HEK293 (cell line): Measurements from ENCODE around the gene ACVR2A.

ENCODE experiments used
- CTCF ChIA-PET: fragments of 350-600 bp; formaldehyde crosslinking; extraction: SDS; loops from one replicate; lab custom pipeline; 2021; ENCODE audit warnings: antibody characterized with exemption; lab: Yijun Ruan, JAX
- POLR2A ChIA-PET: fragments of 300-600 bp; formaldehyde crosslinking; extraction: SDS; loops from one replicate; lab custom pipeline; 2020; ENCODE audit warnings: antibody characterized with exemption, inconsistent platforms; lab: Yijun Ruan, JAX
- H3K27ac ChIP-seq: fragments of 200-500 bp; sonication (Bioruptor generic); 2 replicates; pipeline ENCODE4 v1.5.1; 2014; ENCODE audit warnings: low read depth, low read length, control low read depth, inconsistent platforms; ENCODE audit errors: extremely low read depth
- H3K36me3 ChIP-seq, 2 experiments: fragments of 200-500 bp in 1 of 2; sonication (Bioruptor generic) in 1 of 2; 1 replicate in 1 of 2; 2 replicates in 1 of 2; pipeline ENCODE4 v1.5.1; 2014 to 2017; ENCODE audit warnings: inconsistent platforms in 2 of 2, low read length in 2 of 2; ENCODE audit not compliant: control insufficient read depth in 2 of 2, insufficient read depth in 1 of 2
- H3K4me1 ChIP-seq: fragments of 200-500 bp; sonication (Bioruptor generic); 2 replicates; pipeline ENCODE4 v1.5.1; 2014; ENCODE audit warnings: mild to moderate bottlenecking, low read length, inconsistent platforms; ENCODE audit not compliant: control insufficient read depth, insufficient read depth
- H3K4me3 ChIP-seq: 2 replicates; pipeline ENCODE4 v1.5.1; 2011; ENCODE audit warnings: low read depth, mild to moderate bottlenecking, control low read depth, low read length, moderate library complexity
- H3K9me3 ChIP-seq: fragments of 200-500 bp; sonication (Bioruptor generic); 2 replicates; pipeline ENCODE4 v1.5.1; 2014; ENCODE audit warnings: low read depth, low read length, inconsistent platforms; ENCODE audit not compliant: control insufficient read depth, insufficient read depth
- INSM2 ChIP-seq: fragments of 450-650 bp; formaldehyde crosslinking; IDR thresholded peaks from 2 replicates; pipeline ENCODE4 v1.5.1; 2016; ENCODE audit warnings: missing biosample characterization, missing genetic modification characterization
- SALL2 ChIP-seq: fragments of 450-650 bp; formaldehyde crosslinking; IDR thresholded peaks from 2 replicates; pipeline ENCODE4 v1.5.0; 2017; ENCODE audit warnings: missing biosample characterization, mild to moderate bottlenecking, missing genetic modification characterization, borderline replicate concordance
- WT1 ChIP-seq: fragments of 450-650 bp; formaldehyde crosslinking; IDR thresholded peaks from 2 replicates; pipeline ENCODE4 v1.5.1; 2016; ENCODE audit warnings: missing biosample characterization, missing genetic modification characterization
- ZBTB11 ChIP-seq: fragments of 450-650 bp; formaldehyde crosslinking; conservative IDR thresholded peaks from 2 replicates; pipeline ENCODE4 v1.5.1; 2016; ENCODE audit warnings: low read depth, missing biosample characterization, missing genetic modification characterization
- ZBTB44 ChIP-seq: fragments of 450-650 bp; IDR thresholded peaks from 2 replicates; pipeline ENCODE4 v1.5.1; 2018; ENCODE audit warnings: missing biosample characterization, mild to moderate bottlenecking, missing genetic modification characterization
- ZBTB7A ChIP-seq: fragments of 450-650 bp; formaldehyde crosslinking; IDR thresholded peaks from 2 replicates; pipeline ENCODE4 v1.5.1; 2016; ENCODE audit warnings: low read depth, missing biosample characterization, missing genetic modification characterization
- ZFP69B ChIP-seq: fragments of 450-650 bp; formaldehyde crosslinking; IDR thresholded peaks from 2 replicates; pipeline ENCODE4 v1.5.1; 2016; ENCODE audit warnings: missing biosample characterization, missing genetic modification characterization
- ZNF133 ChIP-seq: fragments of 450-650 bp; formaldehyde crosslinking; IDR thresholded peaks from 2 replicates; pipeline ENCODE4 v1.5.1; 2016; ENCODE audit warnings: missing biosample characterization, missing genetic modification characterization
- ZNF18 ChIP-seq: fragments of 450-650 bp; formaldehyde crosslinking; IDR thresholded peaks from 2 replicates; pipeline ENCODE4 v1.5.1; 2016; ENCODE audit warnings: missing biosample characterization, missing genetic modification characterization
- ZNF2 ChIP-seq: fragments of 450-650 bp; formaldehyde crosslinking; IDR thresholded peaks from 2 replicates; pipeline ENCODE4 v1.5.1; 2016; ENCODE audit warnings: missing biosample characterization, missing genetic modification characterization
- ZNF239 ChIP-seq: fragments of 450-650 bp; formaldehyde crosslinking; IDR thresholded peaks from 2 replicates; pipeline ENCODE4 v1.5.1; 2016; ENCODE audit warnings: missing biosample characterization, missing genetic modification characterization
- ZNF266 ChIP-seq: fragments of 450-650 bp; formaldehyde crosslinking; IDR thresholded peaks from 2 replicates; pipeline ENCODE4 v1.5.1; 2016; ENCODE audit warnings: missing biosample characterization, missing genetic modification characterization, low read depth
- ZNF292 ChIP-seq: fragments of 450-650 bp; formaldehyde crosslinking; IDR thresholded peaks from 2 replicates; pipeline ENCODE4 v1.5.1; 2016; ENCODE audit warnings: low read depth, missing biosample characterization, missing genetic modification characterization, borderline replicate concordance
- ZNF362 ChIP-seq: fragments of 450-650 bp; formaldehyde crosslinking; IDR thresholded peaks from 2 replicates; pipeline ENCODE4 v1.5.1; 2016; ENCODE audit warnings: missing biosample characterization, missing genetic modification characterization
- ZNF449 ChIP-seq: fragments of 450-650 bp; formaldehyde crosslinking; IDR thresholded peaks from 2 replicates; pipeline ENCODE4 v1.5.1; 2017; ENCODE audit warnings: missing biosample characterization, mild to moderate bottlenecking, missing genetic modification characterization, moderate library complexity
- ZNF501 ChIP-seq: fragments of 450-650 bp; formaldehyde crosslinking; IDR thresholded peaks from 2 replicates; pipeline ENCODE4 v1.5.1; 2016; ENCODE audit warnings: missing biosample characterization, missing genetic modification characterization
- ZNF548 ChIP-seq: fragments of 450-650 bp; formaldehyde crosslinking; IDR thresholded peaks from 2 replicates; pipeline ENCODE4 v1.5.1; 2016; ENCODE audit warnings: missing biosample characterization, missing genetic modification characterization
- ZNF549 ChIP-seq: fragments of 450-650 bp; IDR thresholded peaks from 2 replicates; pipeline ENCODE4 v1.5.1; 2018; ENCODE audit warnings: missing biosample characterization, missing genetic modification characterization, mild to moderate bottlenecking, inconsistent platforms, moderate library complexity
- ZNF560 ChIP-seq: fragments of 450-650 bp; formaldehyde crosslinking; IDR thresholded peaks from 2 replicates; pipeline ENCODE4 v1.5.1; 2017; ENCODE audit warnings: missing biosample characterization, missing genetic modification characterization, borderline replicate concordance
- ZNF596 ChIP-seq: fragments of 450-650 bp; IDR thresholded peaks from 2 replicates; pipeline ENCODE4 v1.5.0; 2018; ENCODE audit warnings: missing biosample characterization, mild to moderate bottlenecking, missing genetic modification characterization, moderate library complexity
- ZNF621 ChIP-seq: fragments of 450-650 bp; formaldehyde crosslinking; IDR thresholded peaks from 2 replicates; pipeline ENCODE4 v1.5.1; 2017; ENCODE audit warnings: missing biosample characterization, missing genetic modification characterization
- ZNF701 ChIP-seq: fragments of 450-650 bp; formaldehyde crosslinking; IDR thresholded peaks from 2 replicates; pipeline ENCODE4 v1.5.1; 2016; ENCODE audit warnings: missing biosample characterization, missing genetic modification characterization
- ZNF768 ChIP-seq: fragments of 450-650 bp; formaldehyde crosslinking; IDR thresholded peaks from 2 replicates; pipeline ENCODE4 v1.5.1; 2018; ENCODE audit warnings: missing biosample characterization, mild to moderate bottlenecking, missing genetic modification characterization
- ZNF776 ChIP-seq: fragments of 450-650 bp; formaldehyde crosslinking; IDR thresholded peaks from 2 replicates; pipeline ENCODE4 v1.5.0; 2017; ENCODE audit warnings: missing biosample characterization, missing genetic modification characterization, borderline replicate concordance
- ZNF785 ChIP-seq: fragments of 450-650 bp; formaldehyde crosslinking; IDR thresholded peaks from 2 replicates; pipeline ENCODE4 v1.5.1; 2016; ENCODE audit warnings: missing biosample characterization, missing genetic modification characterization
- ZSCAN16 ChIP-seq: fragments of 450-650 bp; formaldehyde crosslinking; IDR thresholded peaks from 2 replicates; pipeline ENCODE4 v1.5.1; 2016; ENCODE audit warnings: missing biosample characterization, missing genetic modification characterization

ACVR2A gene

GRCh38 chr2:147917161-147917560, 72.3 kb downstream of the ACVR2A start:
- CTCF ChIA-PET = no interaction called here
- no peak overlapping the region for H3K4me3 ChIP-seq
- no peak for TF ChIP-seq ZBTB7A (tag by site-specific recombination)
- no peak for TF ChIP-seq ZNF18 (tag by site-specific recombination)
- TF ChIP-seq ZNF266 = no peak
- no peak for TF ChIP-seq ZNF785 (tag by site-specific recombination)
- no peak for TF ChIP-seq ZNF133 (tag by site-specific recombination)
- no peak for TF ChIP-seq ZNF596
- no peak for TF ChIP-seq ZNF2 (tag by site-specific recombination)
- TF ChIP-seq ZNF239 (tag by site-specific recombination) = no peak
- TF ChIP-seq ZNF501 (tag by site-specific recombination) = no peak
- no peak for TF ChIP-seq ZNF768 (tag by site-specific recombination)
- TF ChIP-seq WT1 = no peak
- no peak for TF ChIP-seq ZNF292
- TF ChIP-seq ZNF776 (tag by site-specific recombination) = no peak
- no peak for TF ChIP-seq ZNF549 (tag by site-specific recombination)
- no peak for TF ChIP-seq INSM2 (tag by site-specific recombination)
- no peak for TF ChIP-seq ZNF560 (tag by site-specific recombination)
- TF ChIP-seq ZBTB11 (tag by site-specific recombination) = no peak
- no peak overlapping the region for H3K27ac ChIP-seq
- POLR2A ChIA-PET = no interaction called here
- peaks cover 7 to 25% of the 10 kb centered on the region in 2 experiments; a peak in 2 of 3 replicates for H3K36me3 ChIP-seq
- H3K4me1 ChIP-seq = peaks cover 5% of the 10 kb centered on the region
- no peaks in the 10 kb centered on the region for H3K9me3 ChIP-seq

GRCh38 chr2:147923846-147924245, 79.0 kb downstream of the ACVR2A start:
- ChIA-PET POLR2A (no interaction called here), CTCF (interaction anchor here (1.0 kb wide), 1 partner anchor 11 kb away, joined by 5 read pairs; no protein-coding TSS in a partner anchor)
- no peaks in the 10 kb centered on the region for H3K9me3 ChIP-seq
- peaks cover 0 to 37% of the 10 kb centered on the region in 2 experiments; a peak in 2 of 3 replicates for H3K36me3 ChIP-seq
- H3K27ac ChIP-seq = no peak overlapping the region
- no peaks in the 10 kb centered on the region for H3K4me1 ChIP-seq
- no peak for TF ChIP-seq ZNF701 (tag by site-specific recombination)
- no peak for TF ChIP-seq SALL2
- TF ChIP-seq ZNF362 (tag by site-specific recombination) = no peak
- TF ChIP-seq ZSCAN16 (tag by site-specific recombination) = no peak
- TF ChIP-seq ZFP69B (tag by site-specific recombination) = no peak
- no peak for TF ChIP-seq ZNF548
- no peak for TF ChIP-seq ZBTB44 (tag by site-specific recombination)
- no peak for TF ChIP-seq ZNF449 (tag by site-specific recombination)
- no peak for TF ChIP-seq ZNF621
- H3K4me3 ChIP-seq = no peak overlapping the region
